Measurements from ENCODE around the gene DAAM2.

- TF ChIP-seq, protein P1, sequence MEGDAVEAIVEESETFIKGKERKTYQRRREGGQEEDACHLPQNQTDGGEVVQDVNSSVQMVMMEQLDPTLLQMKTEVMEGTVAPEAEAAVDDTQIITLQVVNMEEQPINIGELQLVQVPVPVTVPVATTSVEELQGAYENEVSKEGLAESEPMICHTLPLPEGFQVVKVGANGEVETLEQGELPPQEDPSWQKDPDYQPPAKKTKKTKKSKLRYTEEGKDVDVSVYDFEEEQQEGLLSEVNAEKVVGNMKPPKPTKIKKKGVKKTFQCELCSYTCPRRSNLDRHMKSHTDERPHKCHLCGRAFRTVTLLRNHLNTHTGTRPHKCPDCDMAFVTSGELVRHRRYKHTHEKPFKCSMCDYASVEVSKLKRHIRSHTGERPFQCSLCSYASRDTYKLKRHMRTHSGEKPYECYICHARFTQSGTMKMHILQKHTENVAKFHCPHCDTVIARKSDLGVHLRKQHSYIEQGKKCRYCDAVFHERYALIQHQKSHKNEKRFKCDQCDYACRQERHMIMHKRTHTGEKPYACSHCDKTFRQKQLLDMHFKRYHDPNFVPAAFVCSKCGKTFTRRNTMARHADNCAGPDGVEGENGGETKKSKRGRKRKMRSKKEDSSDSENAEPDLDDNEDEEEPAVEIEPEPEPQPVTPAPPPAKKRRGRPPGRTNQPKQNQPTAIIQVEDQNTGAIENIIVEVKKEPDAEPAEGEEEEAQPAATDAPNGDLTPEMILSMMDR (IDR thresholded peaks at IDR 0.05 in 4 of 5, conservative IDR thresholded peaks at IDR 0.05 in 1 of 5), result no peak
- TF ChIP-seq POLR2A (IDR thresholded peaks at IDR 0.05), result no peak
Measured at GRCh38 chr6:39841923-39842322, 49.7 kb downstream of the DAAM2 start.

Measured in gastrocnemius medialis (tissue), 4 donors.